Activated CD8-positive, alpha-beta memory T cell treated with anti-CD3 and anti-CD28 coated beads, Interleukin-2, amount 50 U/mL, for 24 hours (primary cell): Measurements from ENCODE around the gene SH3GL1.
A peak's percentile ranks its signal among the peaks of the same experiment; 100 is the strongest.

Experiments
- DNase-seq: peaks from one replicate; pipeline ENCODE4 v3.0.0-alpha.2; 2020; ENCODE audit errors: extremely low read depth

Gene SH3GL1, protein sequence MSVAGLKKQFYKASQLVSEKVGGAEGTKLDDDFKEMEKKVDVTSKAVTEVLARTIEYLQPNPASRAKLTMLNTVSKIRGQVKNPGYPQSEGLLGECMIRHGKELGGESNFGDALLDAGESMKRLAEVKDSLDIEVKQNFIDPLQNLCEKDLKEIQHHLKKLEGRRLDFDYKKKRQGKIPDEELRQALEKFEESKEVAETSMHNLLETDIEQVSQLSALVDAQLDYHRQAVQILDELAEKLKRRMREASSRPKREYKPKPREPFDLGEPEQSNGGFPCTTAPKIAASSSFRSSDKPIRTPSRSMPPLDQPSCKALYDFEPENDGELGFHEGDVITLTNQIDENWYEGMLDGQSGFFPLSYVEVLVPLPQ

DNA sequence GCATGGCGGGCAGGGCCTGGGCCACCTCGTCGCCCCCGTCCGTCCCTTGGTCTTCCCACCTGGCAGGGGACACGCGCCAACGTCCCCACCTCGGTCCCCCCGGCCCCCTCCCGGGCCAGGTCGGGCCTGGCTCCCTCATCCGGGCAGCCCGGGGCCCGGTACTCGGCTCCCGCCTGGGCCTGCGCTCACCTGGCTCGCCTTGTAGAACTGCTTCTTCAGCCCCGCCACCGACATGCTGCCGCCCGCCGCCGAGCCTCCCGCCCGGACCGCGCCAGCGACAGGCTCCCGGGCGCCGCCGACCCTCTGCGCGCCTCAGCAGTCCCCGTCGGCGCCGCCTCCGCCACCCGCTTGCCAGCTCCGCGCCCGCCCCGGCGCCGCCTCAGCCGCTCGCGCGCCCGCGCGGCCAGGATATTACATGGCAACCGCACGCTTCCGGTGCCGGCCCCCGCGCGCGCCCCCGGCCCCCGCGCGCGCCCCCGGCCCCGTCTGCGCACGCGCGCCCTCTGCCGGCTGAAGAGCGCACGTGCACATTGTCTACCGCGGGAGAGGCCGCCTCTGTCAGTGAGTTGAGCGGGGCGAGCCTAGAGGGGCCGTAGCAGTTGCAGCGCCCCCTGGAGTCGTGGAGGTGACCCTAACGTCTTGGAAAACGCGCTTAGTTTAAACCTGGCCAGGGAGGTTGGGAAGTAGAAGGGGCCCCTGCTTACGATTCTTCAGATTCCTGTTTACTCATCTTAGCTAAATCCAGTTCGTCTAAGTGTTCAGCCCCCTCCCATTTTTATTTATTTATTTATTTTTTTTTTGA is at the start of gene SH3GL1:
Gene SH3GL1, minus strand, starts transcription at position 413 of the 802 bp plus-strand sequence. Its CDS starts 179 bp downstream, at position 234.
- peak; percentile 82 for DNase-seq

DNA sequence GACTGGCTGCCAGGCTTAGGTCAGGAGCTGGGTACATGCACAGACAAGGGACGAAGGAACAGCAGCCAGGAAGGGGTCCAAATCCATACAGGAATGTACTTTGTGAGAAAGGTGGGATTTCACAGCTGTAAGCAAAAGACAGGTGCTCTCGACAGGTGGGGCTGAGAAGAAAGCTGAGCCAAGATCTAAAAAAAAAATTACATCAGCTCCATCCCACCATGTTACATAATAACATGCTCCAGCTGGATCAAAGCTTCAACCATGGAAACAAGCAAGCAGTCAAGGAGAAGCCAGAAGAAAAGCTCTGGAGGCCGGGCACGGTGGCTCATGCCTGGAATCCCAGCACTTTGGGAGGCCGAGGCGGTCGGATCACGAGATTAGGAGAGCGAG is 49.3 kb upstream of the SH3GL1 start:
- no peak for DNase-seq

DNA sequence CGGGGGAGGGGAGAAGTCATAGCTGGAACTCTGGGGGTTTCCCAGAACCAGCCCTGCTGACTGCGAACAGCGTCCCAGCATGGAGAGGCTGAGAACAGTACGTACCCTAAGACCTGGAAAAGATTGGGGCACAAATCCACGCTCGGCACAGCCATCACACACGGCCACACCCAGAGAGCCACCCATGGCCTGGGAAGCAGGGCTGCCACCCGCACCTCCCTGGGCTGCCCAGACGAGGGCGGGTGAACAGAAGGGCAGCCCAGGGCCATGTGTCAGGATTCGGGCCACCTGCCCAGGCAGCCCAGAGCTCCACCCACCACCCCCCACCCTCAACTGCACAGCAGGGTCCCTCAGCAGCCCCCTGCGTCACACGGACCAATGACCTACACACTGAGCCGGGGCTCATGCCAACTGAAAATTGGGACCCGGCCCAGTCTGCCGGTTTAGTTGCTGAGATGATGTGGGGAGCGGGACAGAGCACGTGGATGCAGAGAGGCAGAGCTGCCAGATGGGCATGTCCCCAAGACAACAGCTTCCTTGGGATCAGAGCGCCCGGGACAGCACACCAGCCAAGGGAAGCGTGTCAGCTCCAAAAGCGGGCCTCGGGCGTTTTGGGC is 48.8 kb upstream of the SH3GL1 start:
- no peak for DNase-seq

DNA sequence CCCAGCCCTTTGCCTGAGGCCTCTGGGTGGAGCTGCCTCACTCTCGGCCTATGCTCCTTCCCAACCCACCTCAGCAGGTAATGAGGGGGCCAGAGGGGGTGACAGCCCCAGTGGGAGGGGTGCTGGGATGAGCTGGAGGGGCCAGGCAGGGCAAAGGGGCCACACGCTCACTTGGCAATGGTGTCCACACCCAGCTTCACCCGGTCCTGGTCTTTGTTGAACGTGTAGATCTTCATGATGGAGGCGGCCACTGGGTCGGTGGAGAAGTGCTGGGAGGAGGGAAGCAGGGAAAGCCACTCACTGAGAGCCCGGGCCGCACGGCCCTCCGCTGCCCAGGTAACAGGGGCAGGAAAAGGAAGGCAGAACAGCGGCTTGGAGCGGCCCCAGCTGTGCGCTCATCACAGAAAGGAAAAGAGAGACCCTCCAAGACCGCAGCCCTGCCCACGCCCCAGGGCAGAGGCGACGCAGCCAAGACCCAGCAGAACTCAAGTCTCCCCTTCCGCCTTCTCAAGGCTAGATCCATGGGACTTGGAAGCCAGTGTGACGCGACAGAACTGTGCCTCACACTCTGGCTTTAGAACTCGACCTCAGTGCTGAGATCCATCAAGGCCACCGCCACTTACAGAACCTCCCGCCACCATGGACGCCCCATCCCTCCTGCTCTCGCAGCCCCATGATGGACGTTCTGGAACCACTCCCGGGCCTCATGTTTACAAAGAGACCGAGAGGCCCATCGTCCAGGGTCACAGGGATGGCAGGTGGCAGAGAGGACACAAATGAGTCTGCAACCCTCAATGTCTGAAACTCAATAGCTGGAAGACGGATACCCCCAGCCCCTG is 48.0 kb upstream of the SH3GL1 start:
- DNase-seq = no peak

DNA sequence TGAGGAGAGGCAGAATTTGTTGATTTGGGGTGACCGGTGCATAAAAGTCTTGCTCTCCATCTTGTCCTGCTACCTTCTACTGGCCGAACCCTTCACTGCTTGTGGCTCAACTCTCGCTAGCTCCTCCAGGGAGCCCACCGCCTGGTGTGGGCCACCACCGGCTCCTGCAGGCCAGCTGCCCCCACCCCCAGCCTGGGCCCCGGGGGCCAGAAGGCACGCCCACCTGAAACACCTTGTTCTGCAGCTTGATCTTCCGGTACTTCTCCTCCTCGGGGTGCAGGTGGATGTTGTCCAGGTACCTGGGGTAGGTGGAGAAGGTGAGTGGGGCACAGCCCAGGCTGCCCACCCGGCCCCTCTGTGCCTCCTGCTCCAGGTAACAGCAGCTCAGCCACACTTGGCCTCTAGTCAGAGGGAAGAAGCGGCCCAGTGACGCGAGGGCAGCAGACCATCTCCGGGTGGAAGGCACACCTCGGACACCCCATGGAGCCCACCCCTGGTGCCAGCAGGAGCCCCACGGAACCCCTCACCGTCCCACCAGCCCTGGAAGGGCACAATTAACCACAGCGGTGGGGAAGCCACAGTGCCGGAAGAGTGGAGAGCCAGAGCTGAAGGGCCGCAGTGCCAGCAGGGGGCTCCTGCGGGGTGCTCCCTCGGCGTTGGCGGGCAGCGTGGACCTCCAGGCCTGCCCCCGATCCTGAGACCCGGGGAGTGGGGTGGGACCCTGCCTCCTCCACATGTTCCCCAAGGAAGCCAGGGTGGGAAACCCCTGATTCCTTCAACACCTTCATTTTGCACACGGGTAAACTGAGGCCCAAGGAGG is 47.2 kb upstream of the SH3GL1 start:
- DNase-seq = no peak

DNA sequence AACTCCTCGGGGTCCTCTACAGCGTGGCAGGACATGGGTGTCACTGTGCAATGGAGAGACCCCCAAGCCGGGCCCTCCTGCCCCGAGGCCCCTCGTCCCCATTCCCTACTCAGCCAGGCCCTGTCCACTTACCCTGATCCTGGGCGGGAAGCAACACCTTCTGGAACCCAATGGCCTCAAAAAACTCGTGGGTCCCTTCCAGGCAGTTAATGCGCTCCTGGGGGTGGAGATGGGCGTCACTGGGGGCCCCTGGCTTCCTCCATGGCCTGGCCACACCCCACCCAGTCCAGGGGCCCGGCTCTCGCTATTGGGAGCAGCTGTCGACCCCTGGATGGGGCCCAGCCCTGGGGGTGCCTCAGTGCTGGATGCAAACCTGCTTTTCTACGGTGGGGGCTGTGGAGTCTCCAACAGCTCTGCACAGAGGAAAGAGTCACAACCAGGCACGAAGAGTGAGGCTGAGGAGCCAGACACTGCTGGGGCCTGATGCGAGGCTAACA is 46.4 kb upstream of the SH3GL1 start:
- DNase-seq = no peak

DNA sequence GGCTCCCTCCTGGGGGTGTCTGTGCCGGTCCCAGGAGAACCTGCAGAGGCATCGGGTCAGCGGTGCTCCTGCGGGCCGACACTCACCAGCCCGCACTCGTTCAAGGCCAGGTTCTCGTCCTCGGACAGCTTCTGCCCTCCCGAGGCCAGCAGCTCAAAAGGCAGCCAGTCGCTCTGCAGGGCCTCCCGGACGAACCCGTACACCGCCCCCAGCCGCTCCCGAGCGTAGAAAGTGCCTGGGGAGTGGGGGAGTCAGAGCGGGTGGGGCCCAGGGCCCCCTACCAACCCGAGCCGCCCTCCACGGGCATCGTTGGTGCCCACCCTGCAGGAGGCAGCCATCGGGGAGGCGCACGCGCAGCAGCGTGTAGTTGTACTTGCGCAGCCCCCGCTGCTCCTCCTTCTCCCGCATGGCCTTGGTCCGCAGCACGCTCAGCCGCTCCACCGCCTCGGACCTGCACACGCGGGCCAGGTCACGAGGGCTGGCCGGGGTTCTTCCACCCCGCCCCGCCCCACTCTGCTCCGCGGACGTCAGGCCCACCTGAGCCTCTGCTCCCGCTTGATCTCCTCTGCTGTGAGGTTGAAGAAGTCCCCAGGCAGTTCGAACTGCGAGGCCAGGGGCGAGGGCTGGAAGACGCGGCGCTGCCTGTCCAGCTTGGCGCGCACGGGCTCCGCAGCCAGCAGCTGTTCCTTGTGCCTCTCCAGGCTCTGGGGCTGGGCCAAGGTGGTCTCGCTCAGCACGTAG is 45.8 kb upstream of the SH3GL1 start:
- no peak for DNase-seq

DNA sequence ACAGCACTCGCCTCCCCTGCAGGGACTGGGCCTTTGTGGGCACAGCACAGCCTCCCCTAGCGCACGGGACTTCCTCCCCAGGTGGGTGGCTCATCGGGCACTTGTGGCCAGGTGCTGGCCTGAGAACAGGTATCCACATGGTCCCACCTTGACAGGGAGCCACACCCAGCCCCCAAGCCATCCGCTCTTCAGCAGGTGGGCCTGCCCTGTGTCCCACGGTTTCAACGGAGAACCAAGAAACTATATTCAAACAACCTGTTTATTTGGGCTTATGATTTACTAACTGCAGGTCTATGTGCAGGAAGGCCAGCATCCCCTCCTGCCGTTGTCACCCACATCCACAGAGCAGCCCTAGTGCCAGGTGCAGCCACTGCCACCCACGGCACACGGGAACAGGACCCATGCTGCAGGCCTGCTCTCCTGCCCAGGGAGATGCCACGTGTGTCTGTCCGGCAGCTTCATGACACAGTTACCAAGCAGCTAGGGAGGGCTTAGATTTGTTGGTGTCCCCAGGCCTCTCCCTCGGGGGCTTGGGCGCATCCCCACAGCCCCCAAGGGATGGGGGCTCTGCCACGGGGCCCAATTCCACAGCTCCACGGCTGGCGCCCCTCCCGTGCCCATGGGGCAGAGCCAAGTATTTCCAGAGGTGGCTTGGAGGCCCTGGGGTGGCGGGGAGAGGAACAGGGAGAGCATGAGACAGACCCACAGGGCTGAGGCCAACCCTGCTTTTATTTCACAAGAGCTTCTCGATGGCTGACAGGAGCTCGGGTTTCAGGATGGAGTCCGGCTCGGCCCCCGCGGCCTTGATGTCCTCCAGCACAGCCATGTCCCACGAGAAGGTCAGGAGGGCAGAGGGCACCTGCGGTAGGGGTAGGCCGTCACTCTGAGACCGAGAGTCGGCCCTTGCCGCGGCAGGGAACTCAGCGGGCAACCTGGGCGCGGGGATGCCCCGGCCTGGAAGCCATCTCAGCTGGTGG is 44.7 kb upstream of the SH3GL1 start:
- DNase-seq = no peak

DNA sequence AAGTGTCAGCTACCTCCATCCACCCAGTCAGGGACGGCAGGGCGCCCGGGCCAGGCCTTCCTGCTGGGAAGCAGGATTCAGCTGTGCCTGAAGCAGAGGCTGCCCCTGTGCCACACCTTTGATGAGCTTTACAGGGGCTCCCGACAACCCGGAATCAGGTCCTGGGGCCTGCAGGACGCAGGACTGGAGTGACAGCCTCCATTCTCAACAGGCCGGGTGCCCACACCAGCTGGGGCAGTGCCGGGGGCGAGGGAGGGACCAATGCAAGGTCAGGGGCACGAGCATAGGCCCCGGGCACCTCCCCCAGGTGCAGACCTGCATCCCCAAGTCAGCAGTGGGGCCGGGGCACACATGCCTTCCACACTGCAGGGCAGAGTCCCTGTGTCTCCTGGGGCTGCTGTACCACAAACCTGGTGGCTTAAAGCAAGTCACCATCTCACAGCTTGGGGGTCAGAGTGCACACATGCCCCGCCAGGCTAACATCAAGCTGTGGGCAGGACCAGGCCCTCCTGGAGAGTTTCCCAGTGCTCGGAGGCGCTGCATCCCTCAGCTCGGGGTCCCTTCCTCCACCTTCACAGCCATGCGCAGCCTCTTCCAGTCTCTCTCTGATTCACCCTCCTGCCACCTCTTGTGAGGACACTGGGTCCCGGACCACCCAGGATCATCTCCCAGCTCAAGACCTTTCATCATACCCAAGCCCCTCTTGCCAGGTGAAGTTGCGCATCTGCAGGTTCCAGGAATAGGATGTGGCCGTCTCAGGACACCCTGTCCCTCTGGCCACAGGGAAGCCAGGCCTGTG is 43.8 kb upstream of the SH3GL1 start:
- DNase-seq = no peak

DNA sequence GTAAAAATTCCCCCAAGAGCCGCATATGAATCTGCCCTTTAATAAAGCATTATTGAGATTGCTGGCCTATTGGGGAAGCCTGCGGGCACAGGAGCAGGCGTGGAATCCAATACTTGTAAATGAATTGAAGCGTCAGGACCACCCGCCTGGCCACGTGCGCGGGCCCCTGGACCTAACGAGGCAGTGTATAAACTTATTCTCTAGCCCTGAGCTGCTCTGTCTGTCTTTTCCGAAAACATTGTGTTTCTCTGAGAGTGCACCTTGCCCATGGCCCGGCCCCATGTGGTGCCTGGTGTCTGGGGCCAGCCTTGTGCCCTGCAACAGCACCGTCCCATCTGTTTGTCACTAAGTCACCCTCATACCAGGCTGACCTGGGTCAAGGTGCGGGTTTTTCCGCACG is 42.8 kb upstream of the SH3GL1 start:
- DNase-seq = no peak

DNA sequence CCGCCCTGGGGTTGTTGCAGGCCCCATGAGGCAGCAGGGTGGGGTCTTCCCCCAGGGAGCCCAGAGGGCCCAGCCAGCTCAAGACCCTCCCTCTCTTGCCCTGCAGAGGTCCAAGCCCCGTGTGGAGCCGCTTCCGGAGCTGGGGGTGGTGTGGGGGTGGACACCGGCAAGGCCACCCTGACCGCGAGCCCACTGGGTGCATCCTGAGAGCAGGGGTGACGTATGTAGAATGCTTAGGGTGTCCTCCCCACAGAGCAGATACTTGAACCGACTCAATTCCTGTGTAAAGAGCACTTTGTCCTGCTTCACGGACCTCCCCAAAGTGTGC is 42.4 kb upstream of the SH3GL1 start:
- no peak for DNase-seq

DNA sequence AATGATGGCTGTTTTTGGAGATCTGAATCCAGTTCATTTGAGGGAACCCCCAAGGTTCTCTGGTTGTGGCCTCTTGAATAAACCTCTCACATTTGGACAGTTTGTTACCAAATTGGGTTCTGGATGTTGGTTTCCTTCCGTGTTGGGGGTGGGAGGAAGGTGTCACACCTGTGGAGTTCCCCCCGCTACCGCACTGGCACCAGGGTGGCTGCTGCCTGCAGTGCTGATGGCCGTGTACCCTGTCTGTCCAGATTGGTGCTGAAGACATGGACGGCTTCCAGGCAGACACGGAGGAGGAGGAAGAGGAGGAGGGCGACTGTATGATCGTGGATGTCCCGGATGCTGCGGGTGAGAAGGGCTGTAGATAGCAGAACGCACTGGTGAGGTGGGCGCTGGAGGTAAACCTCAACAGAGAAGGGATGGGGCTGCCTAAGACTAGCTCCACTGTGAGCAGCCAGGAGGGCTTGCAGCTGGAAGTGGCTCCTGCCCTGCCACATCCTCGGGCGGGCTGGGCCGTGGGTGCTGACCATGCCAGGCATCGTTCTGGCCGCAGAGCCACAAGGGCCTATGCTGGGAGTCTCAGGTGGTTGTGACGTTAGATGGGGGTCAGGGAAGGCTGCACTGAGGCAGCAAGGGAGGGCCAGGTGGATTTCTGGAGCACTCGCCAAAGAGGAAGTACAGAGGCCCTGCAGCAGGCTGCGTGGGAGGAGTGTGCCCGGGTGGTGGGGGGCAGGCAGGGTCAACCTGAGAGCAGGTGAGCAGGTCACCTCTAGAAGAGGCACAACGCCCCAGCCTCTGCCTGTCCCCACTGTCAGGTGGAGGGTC is 41.9 kb upstream of the SH3GL1 start:
- no peak for DNase-seq

DNA sequence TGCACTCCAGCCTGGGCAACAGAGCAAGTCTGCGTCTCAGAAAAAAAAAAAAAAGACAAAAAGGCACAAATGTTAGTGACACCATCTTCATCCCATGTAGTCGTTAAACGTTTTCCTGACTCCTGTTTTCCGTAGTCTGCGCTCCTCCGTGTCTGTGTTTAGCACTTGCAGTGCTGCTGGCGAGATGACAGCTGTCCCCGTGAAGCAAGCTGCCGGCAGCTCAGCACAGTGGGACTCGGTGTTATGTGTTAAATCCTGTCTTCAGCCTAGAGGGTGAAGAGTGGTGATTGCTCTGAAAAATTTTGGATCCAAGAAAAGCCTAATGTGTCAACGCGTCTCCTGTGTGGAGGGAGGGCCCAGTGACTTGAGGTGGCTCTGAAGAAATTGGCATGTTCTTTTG is 38.9 kb upstream of the SH3GL1 start:
- DNase-seq = no peak

DNA sequence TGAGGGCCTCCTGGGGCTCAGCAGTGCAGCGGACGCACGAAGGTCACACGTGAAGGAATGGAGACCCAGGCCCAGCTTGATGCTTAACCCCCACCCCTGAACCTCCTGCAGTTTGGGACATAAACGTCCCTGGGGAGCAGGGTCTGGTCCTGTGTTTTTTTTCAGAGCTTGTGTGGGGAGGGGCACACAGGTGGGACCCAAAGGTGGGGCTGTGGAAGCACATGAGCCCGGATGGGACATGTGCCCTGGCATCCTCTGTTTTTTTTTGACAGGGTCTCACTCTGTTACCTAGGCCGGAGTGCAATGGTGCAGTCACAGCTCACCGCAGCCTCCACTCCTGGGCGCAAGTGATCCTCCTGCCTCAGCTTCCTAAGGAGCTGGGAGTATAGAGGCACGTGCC is 36.8 kb upstream of the SH3GL1 start:
- no peak for DNase-seq

DNA sequence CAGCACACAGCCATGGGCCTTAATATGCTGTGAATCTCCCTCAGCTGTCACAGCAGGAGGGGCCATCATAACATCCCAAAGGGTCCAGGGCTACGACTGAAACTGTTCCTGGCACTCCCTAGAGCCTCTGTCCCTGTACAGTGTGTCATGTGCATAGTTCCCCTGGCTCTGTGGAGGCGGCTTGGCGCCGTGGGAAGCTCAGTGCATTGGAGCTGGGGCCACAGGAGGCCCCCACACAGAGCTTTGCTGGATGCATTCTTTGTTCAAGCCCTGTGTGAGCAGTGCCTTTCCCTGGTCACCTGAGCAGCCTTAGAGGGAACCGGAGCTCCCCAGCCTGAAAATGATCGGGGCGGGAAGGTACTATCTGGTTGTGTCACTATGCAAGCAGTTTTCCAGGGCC is 35.9 kb upstream of the SH3GL1 start:
- no peak for DNase-seq

DNA sequence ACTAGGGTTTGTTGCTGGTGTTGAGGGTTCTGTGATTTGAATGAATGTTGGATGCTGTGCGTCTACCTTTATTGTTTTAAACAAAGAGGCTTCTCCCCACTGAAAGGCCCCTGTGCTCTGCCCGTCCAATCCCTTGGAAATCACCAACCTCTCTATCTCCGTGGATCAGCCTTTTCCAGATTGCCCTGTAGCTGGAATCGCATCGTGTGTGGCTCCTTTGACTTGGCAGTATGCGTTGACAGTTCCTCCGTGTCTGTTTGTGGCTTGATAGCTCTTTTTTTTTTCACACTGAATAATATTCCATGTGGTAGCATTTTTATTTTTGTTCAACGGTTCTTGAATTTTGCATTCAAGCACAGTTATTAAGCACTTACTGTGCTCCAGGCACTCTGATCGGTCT is 34.0 kb upstream of the SH3GL1 start:
- no peak for DNase-seq

DNA sequence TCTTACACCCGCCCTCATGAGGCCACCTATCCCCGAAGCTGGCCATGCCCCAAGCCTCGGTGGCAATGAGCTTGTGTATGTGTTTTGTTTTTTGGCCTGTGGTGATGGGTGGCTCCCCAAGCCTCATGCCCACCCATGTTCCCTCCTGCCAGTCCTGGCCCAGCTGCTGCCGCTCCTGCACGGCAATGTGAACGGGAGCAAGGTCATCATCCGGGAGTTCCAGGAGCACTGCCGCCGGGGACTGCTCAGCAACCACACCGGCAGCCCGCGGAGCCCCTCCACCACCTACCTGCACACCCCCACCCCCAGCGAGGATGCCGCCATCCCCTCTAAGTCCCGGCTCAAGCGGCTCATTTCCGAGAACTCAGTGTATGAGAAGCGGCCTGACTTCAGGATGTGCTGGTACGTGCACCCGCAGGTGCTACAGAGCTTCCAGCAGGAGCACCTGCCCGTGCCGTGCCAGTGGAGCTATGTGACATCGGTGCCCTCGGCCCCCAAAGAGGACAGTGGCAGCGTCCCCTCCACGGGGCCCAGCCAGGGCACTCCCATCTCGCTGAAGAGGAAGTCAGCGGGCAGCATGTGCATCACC is 32.7 kb upstream of the SH3GL1 start:
- no peak for DNase-seq
